ENCODE data around the gene EMD. TPM values are rescaled to one million over a fixed set of nuclear protein-coding genes. Genes with fewer than 3 reads are reported as not detected.

Gene EMD
- total RNA-seq, 4 donors from 2014 or later = 41.0 to 58.6 (median 50.6) TPM

DNA sequence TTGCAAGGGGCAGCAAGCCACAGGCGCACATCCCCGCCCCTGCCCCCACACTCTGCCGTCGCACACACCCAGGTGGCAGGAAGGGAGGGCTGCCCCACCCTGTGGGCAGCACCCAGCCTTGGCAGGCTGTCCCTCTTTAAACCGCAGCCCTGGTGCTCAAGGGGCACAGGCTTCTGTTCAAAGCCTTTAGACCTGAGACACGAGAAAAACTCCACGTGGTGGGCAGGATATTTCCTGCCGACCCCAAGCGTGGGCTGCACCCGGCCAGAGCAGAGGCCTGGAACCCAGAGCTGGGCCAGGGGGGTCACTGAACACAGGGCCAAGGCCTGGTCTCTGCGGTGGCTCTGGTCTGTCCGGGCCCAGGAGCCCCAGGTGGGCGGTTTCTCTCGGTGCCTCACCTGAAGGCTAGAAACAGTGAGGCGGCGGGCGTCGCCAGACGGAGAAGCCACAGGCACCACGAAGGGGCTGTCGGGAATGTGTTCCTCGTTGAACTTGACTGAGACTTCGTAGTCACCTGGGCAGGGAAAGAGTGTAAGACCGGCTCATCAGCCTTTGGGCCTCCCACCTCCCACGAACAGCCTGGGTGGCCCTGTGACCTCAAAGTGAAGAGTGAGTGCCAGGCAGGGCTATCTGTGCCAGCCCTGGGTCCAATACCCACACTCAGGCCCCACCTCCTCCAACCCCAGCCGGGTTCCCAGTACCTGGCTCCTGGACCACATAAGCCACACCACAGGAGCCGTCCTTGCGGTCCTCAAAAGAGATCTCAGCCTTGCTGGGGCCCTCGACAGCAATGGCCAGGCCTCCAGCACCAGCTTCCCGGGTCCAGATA is 27.7 kb upstream of the EMD start:
- H3K9me3 ChIP-seq = no peaks in the 10 kb centered on the region
- H3K27me3 ChIP-seq = no peaks in the 10 kb centered on the region
- WGBS, 2 donors (ENCODE audit: low coverage in 1 of 2) = 90% methylated on average over 6 of the region's 30 CpGs; no CpG with 5 or more reads in 1 of the 2 donors
- peaks cover 0 to 79% of the 10 kb centered on the region in 2 donors for H3K36me3 ChIP-seq
- no peak overlapping the region for H3K4me3 ChIP-seq
- no peak for TF ChIP-seq EP300 (IDR thresholded peaks at IDR 0.05)
- TF ChIP-seq, protein P1, sequence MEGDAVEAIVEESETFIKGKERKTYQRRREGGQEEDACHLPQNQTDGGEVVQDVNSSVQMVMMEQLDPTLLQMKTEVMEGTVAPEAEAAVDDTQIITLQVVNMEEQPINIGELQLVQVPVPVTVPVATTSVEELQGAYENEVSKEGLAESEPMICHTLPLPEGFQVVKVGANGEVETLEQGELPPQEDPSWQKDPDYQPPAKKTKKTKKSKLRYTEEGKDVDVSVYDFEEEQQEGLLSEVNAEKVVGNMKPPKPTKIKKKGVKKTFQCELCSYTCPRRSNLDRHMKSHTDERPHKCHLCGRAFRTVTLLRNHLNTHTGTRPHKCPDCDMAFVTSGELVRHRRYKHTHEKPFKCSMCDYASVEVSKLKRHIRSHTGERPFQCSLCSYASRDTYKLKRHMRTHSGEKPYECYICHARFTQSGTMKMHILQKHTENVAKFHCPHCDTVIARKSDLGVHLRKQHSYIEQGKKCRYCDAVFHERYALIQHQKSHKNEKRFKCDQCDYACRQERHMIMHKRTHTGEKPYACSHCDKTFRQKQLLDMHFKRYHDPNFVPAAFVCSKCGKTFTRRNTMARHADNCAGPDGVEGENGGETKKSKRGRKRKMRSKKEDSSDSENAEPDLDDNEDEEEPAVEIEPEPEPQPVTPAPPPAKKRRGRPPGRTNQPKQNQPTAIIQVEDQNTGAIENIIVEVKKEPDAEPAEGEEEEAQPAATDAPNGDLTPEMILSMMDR (IDR thresholded peaks at IDR 0.05) = no peak
- TF ChIP-seq POLR2A (IDR thresholded peaks at IDR 0.05) = no peak
- no peak for TF ChIP-seq POLR2AphosphoS5 (IDR thresholded peaks at IDR 0.05)
- H3K27ac ChIP-seq = peak overlapping the region in 3 of 4 donors; percentile 78 to 99 (median 94)
- H3K4me1 ChIP-seq = peaks cover 0 to 22% (median 0%) of the 10 kb centered on the region in 3 donors
- ATAC-seq = no peak

GRCh38 chrX:154352012-154352401 is 27.1 kb upstream of the EMD start:
- no peaks in the 10 kb centered on the region for H3K27me3 ChIP-seq
- H3K9me3 ChIP-seq = no peaks in the 10 kb centered on the region
- TF ChIP-seq POLR2A (IDR thresholded peaks at IDR 0.05) (no peak), POLR2AphosphoS5 (IDR thresholded peaks at IDR 0.05) (no peak), EP300 (IDR thresholded peaks at IDR 0.05) (no peak)
- TF ChIP-seq, protein P1 (IDR thresholded peaks at IDR 0.05) = no peak
- H3K27ac ChIP-seq = peak overlapping the region in 3 of 4 donors; percentile 78 to 99 (median 94)
- WGBS, 2 donors (ENCODE audit: low coverage in 1 of 2) = no CpG with 5 or more reads among the region's 14 CpGs
- peaks cover 0 to 28% (median 0%) of the 10 kb centered on the region in 3 donors for H3K4me1 ChIP-seq
- ATAC-seq = no peak
- peaks cover 0 to 85% of the 10 kb centered on the region in 2 donors for H3K36me3 ChIP-seq
- no peak overlapping the region for H3K4me3 ChIP-seq

- Histone ChIP-seq H3K9me3 (no peaks in the 10 kb centered on the region), H3K4me3 (no peak overlapping the region), H3K36me3 (peaks cover 0 to 90% of the 10 kb centered on the region in 2 donors), H3K27me3 (no peaks in the 10 kb centered on the region), H3K27ac (peak overlapping the region in 3 of 4 donors; percentile 78 to 99 (median 94)), H3K4me1 (peaks cover 0 to 33% (median 0%) of the 10 kb centered on the region in 3 donors)
- TF ChIP-seq POLR2A (IDR thresholded peaks at IDR 0.05) (no peak), POLR2AphosphoS5 (IDR thresholded peaks at IDR 0.05) (no peak), EP300 (IDR thresholded peaks at IDR 0.05) (no peak)
- TF ChIP-seq, protein P1 (IDR thresholded peaks at IDR 0.05) = no peak
- no peak for ATAC-seq
- WGBS, 2 donors (ENCODE audit: low coverage in 1 of 2) = no CpG with 5 or more reads among the region's 13 CpGs
Observed at GRCh38 chrX:154352466-154352865, 26.6 kb upstream of the EMD start.

DNA sequence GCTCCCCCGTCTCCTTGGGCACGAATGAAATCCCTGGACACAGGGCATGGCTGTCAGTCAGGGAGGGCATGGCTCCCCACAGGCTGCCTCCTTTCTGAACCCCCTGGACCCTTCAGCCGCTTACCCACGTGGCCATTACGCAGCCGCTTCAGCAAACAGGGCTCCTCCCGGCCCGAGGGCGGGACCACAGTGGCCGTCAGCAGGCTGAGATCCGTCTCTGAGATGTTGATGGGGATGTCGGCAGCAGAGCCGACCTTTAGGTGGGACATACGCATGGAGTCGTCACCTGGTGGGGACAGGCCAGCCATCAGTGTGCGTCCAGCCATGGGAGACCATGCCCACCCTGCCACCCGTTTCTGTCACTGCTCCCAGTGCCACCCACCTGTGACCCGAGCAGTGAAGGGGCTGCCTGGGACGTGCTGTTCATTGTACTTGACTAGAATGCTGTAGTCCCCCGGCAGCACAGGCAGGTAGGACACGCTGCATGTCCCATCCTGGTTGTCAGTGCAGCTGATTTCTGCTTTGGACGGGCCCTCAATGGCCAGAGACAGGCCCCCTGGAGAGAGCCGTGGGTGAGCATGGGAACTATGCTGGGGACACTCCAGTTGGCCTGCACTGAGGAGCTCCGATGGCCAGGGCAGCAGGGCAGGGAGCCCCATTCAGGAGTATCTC is 25.8 kb upstream of the EMD start:
- WGBS, 2 donors (ENCODE audit: low coverage in 1 of 2) = no CpG with 5 or more reads among the region's 24 CpGs
- H3K36me3 ChIP-seq = peaks cover 0 to 98% of the 10 kb centered on the region in 2 donors
- TF ChIP-seq, protein P1 (IDR thresholded peaks at IDR 0.05) = no peak
- TF ChIP-seq POLR2A (IDR thresholded peaks at IDR 0.05) (no peak), POLR2AphosphoS5 (IDR thresholded peaks at IDR 0.05) (peak; percentile 3), EP300 (IDR thresholded peaks at IDR 0.05) (no peak)
- ATAC-seq = no peak
- H3K27ac ChIP-seq = peak overlapping the region in 3 of 4 donors; percentile 78 to 99 (median 94)
- peaks cover 0 to 42% (median 0%) of the 10 kb centered on the region in 3 donors for H3K4me1 ChIP-seq
- H3K27me3 ChIP-seq = no peaks in the 10 kb centered on the region
- H3K4me3 ChIP-seq = no peak overlapping the region
- H3K9me3 ChIP-seq = no peaks in the 10 kb centered on the region
